GM12873 (cell line): ENCODE data around the gene CHST12.

ENCODE experiments used
- TF ChIP-seq, protein P1 (sequence below): IDR thresholded peaks from 2 replicates; pipeline ENCODE4 v1.5.1; 2012; ENCODE audit warnings: low read depth, mild to moderate bottlenecking, moderate library complexity, low read length, control low read depth; ENCODE audit not compliant: insufficient read depth; ENCODE audit errors: missing control alignments

The CHST12 gene

DNA sequence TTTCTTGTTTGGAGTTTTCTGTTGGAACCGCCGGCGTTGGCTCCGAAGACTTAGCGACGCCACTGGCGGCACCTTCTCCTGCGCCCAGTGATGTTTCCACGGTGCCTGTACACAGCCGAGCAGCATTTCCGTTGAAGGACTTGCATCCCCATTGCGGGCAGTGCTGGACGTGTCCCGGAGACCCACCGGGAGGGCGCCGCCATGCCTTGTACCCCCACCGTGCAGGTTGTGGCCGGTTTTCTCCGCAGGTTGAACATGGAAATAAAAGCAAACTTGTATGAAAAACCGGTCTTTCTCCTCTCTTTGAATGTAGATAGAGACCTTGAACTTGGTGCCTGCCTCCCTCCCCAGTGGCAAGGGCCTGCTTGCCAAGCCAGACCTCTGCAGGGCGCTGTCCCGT lies 22.9 kb upstream of the CHST12 start:
- TF ChIP-seq, protein P1, sequence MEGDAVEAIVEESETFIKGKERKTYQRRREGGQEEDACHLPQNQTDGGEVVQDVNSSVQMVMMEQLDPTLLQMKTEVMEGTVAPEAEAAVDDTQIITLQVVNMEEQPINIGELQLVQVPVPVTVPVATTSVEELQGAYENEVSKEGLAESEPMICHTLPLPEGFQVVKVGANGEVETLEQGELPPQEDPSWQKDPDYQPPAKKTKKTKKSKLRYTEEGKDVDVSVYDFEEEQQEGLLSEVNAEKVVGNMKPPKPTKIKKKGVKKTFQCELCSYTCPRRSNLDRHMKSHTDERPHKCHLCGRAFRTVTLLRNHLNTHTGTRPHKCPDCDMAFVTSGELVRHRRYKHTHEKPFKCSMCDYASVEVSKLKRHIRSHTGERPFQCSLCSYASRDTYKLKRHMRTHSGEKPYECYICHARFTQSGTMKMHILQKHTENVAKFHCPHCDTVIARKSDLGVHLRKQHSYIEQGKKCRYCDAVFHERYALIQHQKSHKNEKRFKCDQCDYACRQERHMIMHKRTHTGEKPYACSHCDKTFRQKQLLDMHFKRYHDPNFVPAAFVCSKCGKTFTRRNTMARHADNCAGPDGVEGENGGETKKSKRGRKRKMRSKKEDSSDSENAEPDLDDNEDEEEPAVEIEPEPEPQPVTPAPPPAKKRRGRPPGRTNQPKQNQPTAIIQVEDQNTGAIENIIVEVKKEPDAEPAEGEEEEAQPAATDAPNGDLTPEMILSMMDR: no peak

DNA sequence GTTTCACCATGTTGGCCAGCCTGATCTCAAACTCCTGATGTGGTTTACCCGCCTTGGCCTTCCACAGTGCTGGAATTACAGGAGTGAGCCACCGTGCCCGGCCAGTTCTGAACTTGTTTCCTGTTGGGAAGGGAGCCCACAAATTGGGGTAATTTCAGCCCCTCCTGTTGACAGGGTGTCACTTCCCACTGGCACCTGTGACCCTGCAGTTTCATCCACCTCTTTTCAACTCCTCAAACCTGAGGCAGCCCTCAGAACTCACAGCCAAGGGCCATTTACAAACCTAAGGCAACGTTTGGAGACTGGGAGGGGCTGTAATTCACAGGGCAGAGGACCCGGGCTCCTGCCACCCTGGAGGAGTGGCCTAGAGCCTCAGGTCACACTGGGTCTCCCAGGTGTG lies 22.2 kb upstream of the CHST12 start:
- TF ChIP-seq, protein P1: no peak

DNA sequence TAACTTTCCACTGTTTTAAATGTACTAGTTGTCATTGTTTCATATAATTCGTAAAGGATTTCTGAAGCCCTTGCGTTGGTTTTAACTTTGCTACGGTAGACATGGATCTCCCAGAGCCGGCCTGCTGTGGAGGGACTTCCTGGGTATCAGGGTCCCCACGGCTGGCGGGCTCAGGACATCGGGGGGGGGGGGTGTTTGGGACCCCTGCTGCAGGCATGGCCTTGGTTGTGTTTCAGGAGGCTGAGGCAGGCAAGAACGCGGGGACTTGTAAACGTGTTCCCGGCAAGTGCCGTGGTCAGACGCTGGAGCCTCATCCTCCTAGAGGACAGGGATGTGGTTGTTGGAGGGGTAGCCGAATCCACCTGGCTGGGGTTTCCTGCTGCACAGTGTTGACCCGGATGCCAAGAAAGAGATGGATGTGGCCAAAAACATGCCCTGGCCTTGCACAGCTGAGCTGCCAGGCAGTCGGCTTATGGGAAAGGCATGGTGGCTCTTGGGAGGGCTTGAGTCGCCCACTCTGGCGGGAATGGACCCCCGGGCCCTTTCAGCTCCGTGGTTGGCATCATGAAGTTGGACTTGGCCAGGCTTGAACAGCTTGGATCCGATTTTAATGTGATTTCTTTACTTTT lies 21.4 kb upstream of the CHST12 start:
- TF ChIP-seq, protein P1: no peak

DNA sequence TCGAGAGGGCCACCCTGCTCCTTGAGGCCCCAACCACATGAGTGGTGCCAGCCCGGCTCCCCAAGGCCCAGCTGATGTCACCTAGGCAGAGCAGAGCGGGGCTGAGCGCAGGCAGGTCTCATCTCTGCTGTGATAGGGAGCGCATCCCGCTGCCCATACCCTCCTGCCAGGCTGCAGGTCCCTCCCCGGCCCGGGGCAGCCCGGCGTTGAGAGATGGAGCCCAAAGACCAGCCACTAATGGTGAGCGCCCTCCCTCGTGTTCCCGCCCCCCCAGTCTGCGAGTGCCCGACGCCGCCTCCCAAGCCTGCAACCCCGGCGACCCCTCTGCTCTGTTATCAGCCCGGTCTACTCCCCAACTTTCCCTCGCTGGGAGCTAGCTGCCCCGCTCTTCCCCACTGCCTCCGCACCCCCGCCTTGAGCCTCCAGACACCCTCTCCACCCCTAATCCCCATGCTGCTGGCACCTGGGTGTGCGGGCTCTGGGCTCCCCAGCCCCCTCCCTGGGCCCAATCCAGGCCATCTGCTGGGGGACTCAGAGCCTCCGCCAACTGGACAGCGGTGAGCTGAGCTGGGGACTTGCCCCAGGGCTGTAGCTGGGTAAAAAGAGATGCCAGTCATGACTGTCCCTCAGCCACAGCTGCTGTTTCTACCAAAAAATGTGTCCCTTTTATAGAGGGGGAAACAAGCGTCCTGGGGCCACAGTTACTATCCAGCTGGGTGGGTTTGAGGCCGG lies 19.7 kb upstream of the CHST12 start:
- TF ChIP-seq, protein P1: no peak

DNA sequence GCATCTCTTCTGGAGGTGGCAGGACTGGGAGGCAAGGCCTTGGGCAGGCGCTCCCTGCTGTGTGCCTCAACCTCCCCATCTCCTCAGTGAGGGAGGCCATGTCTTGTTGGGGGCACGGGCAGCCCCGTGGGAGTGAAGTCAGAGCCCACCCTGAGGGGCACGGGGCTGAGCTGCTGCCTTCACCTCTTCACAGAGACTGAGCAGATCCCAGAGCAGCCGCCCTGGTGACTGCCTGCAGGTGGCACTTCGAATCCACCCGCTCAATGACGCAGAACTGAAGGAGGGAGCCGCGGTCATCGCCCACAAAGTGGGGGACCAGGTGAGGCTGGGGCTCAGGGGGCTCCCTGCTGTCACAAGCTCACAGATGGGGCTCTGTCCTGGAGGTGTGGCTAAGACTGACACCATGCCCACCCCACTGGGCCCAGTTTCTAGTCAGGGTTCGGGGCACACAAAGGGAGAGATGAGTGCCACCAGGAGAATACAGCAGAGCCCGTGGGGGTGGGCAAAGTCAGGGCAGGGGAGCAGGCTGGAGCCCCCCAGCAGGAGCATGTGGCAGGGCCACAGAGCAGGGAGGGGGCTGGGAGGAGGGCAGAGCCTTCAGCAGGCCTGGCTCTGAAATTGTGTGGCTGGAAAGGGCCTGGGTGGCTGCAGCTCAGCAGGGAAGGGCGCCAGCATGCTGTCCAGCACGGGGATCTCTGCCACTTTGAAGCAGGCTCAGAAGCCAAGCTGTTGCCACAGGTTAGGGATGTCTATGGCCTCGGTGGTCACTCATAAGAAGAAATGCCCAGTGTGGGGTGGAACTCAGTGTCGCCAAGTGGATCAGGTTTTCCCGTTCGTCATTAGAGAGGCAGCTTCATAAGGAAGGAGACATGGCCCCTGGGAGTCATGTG lies 18.8 kb upstream of the CHST12 start:
- TF ChIP-seq, protein P1: no peak

DNA sequence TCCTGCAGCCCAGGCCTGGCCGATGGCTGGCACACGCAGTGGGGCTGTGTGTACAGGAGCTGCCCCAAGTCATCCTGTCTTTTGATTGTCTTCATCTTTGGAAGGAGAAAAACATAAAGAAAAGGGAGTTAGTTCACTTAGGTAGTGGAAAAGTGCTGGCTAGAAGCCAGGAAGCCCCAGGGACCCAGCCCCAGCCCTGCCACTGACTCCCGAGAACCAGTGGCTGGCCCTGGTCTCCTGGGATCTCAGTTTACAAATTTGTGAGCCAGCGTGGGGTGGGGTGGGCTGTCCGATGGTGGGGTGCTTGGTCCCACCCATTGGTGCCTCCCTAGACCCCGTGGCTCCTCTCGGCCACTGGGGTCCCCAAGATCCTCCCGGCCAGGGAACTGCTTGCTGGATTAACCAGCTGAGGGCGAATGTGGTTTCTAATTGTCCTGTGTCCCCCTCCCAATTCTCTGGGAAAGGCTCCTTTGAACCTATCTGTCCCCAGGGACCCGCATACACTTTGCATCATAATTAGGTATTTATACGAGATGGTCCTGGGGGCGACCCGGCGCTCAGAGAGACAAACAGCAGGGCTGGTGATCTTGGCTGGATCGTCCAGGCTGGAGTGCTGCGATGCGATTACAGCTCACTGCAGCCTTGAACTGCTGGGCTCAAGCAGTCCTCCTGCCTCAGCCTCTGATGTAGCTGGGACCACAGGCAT lies 16.3 kb upstream of the CHST12 start:
- TF ChIP-seq, protein P1: no peak
